HG03097 (cell line): ENCODE measurements around the gene MATCAP1.

Experiments used
- ATAC-seq: cut with Tn5 transposase; IDR thresholded peaks from one replicate; pipeline ENCODE4 v1.9.1; 2021; ENCODE audit not compliant: unreplicated experiment, low FRiP score

MATCAP1 gene

GRCh38 chr16:67191995-67192681 is 8.4 kb upstream of the MATCAP1 start, which contains the start of gene E2F4:
Gene E2F4, plus strand, starts transcription at chr16:67192155. Its CDS starts 73 bp downstream, at chr16:67192228.
- peak; percentile 55 for ATAC-seq

- ATAC-seq: no peak
Observed at GRCh38 chr16:67191411-67191994, 7.7 kb upstream of the MATCAP1 start.

GRCh38 chr16:67190448-67191399 is 7.0 kb upstream of the MATCAP1 start:
- ATAC-seq: no peak

- ATAC-seq: no peak
Observed at GRCh38 chr16:67190041-67190440, 6.3 kb upstream of the MATCAP1 start, which contains the start of gene EXOC3L1. Gene EXOC3L1, minus strand, starts transcription at chr16:67190136. Its CDS starts 460 bp downstream, at chr16:67189676.

- no peak for ATAC-seq
Observed at GRCh38 chr16:67188798-67189197, 5.0 kb upstream of the MATCAP1 start.

GRCh38 chr16:67188323-67188722 is 4.6 kb upstream of the MATCAP1 start:
- ATAC-seq: no peak

- no peak for ATAC-seq
Observed at GRCh38 chr16:67187175-67187890, 3.6 kb upstream of the MATCAP1 start.

- ATAC-seq: no peak
Observed at GRCh38 chr16:67186550-67186950, 2.8 kb upstream of the MATCAP1 start.

GRCh38 chr16:67185651-67186134 is 1.9 kb upstream of the MATCAP1 start:
- ATAC-seq: no peak

- peak; percentile 32 for ATAC-seq
Observed at GRCh38 chr16:67184995-67185650, 1.4 kb upstream of the MATCAP1 start.

GRCh38 chr16:67184453-67184994 is 761 bp upstream of the MATCAP1 start:
- ATAC-seq: no peak

- no peak for ATAC-seq
Observed at GRCh38 chr16:67183284-67183626, 508 bp downstream of the MATCAP1 start.

GRCh38 chr16:67182288-67182687 is 1.5 kb downstream of the MATCAP1 start:
- ATAC-seq: no peak

GRCh38 chr16:67181346-67181745 is 2.4 kb downstream of the MATCAP1 start:
- ATAC-seq: no peak

- no peak for ATAC-seq
Observed at GRCh38 chr16:67180166-67180565, 3.6 kb downstream of the MATCAP1 start.

GRCh38 chr16:67179421-67180080 is 4.2 kb downstream of the MATCAP1 start:
- ATAC-seq: no peak

- ATAC-seq: no peak
Observed at GRCh38 chr16:67177743-67178699, 5.7 kb downstream of the MATCAP1 start.

- no peak for ATAC-seq
Observed at GRCh38 chr16:67176662-67177061, 7.1 kb downstream of the MATCAP1 start.
